Spinal cord (tissue), 10 donors: ENCODE results near the gene RXRA. TPM values are rescaled to one million over a fixed set of nuclear protein-coding genes. Genes with fewer than 3 reads are reported as not detected.

Experiments used
- DNase-seq, 6 donors: peaks; one replicate each; pipeline versions ENCODE4 v3.0.0 to v3.0.0-alpha.2; 2013 to 2015; ENCODE audit warnings: low spot score in 6 of 6, low read depth in 4 of 6
- H3K27ac ChIP-seq: one replicate; pipeline ENCODE4 v1.5.1; 2013; ENCODE audit warnings: low read depth, low read length, control low read depth
- H3K27me3 ChIP-seq: one replicate; pipeline ENCODE4 v1.6.1; 2013; ENCODE audit warnings: low read length; ENCODE audit not compliant: control insufficient read depth, insufficient read depth
- H3K36me3 ChIP-seq: one replicate; pipeline ENCODE4 v1.6.1; 2013; ENCODE audit warnings: low read length; ENCODE audit not compliant: control insufficient read depth, insufficient read depth
- H3K4me1 ChIP-seq: one replicate; pipeline ENCODE4 v1.6.1; 2013; ENCODE audit warnings: low read length; ENCODE audit not compliant: control insufficient read depth, insufficient read depth
- H3K4me3 ChIP-seq: one replicate; pipeline ENCODE4 v1.5.1; 2013; ENCODE audit warnings: low read depth, low read length, control low read depth
- H3K9me3 ChIP-seq: one replicate; pipeline ENCODE4 v1.6.1; 2013; ENCODE audit warnings: low read length; ENCODE audit not compliant: control insufficient read depth, insufficient read depth
- WGBS: methylation state at CpG from one replicate; pipeline ENCODE4 v1.1.5; 2013; ENCODE audit warnings: missing lambda C conversion rate; ENCODE audit not compliant: insufficient coverage; 5-methylcytosine and 5-hydroxymethylcytosine counted together
- polyA plus RNA-seq, 2 donors: library from polyadenylated mRNA; unstranded; fragments of 120-200 nt; gene quantifications; one replicate each; pipeline ENCODE4 v1.2.1, GENCODE V29; 2013; ENCODE audit not compliant: insufficient read length in 2 of 2
- total RNA-seq, 2 donors: library from RNA; depleted of rRNA in 1 of 2; stranded (reverse); fragments of 120-200 nt in 1 of 2; fragments of >200 nt in 1 of 2; gene quantifications; one replicate each; pipeline versions ENCODE4 v1.2.3 to v1.2.4, GENCODE V29; 2013 to 2014
- donor health status: healthy.

RXRA gene
- total and polyA plus RNA-seq, 4 donors = 9.4 to 32.3 (median 26.1) TPM

GRCh38 chr9:134423166-134423565 is 96.9 kb downstream of the RXRA start:
- H3K9me3 ChIP-seq = no peaks in the 10 kb centered on the region
- 87% methylated on average over 11 of the region's 15 CpGs for WGBS
- DNase-seq = no peak
- no peaks in the 10 kb centered on the region for H3K27me3 ChIP-seq
- H3K36me3 ChIP-seq = peaks cover 92% of the 10 kb centered on the region
- no peak overlapping the region for H3K27ac ChIP-seq
- peaks cover 54% of the 10 kb centered on the region for H3K4me1 ChIP-seq
- H3K4me3 ChIP-seq = no peak overlapping the region

- Histone ChIP-seq H3K36me3 (peaks cover 90% of the 10 kb centered on the region), H3K4me3 (no peak overlapping the region), H3K27me3 (no peaks in the 10 kb centered on the region), H3K27ac (no peak overlapping the region), H3K4me1 (peaks cover 48% of the 10 kb centered on the region), H3K9me3 (no peaks in the 10 kb centered on the region)
- 90% methylated on average over 11 of the region's 15 CpGs for WGBS
- no peak for DNase-seq
Measured at GRCh38 chr9:134423749-134424148, 97.5 kb downstream of the RXRA start.

GRCh38 chr9:134424818-134425217 is 98.6 kb downstream of the RXRA start:
- Histone ChIP-seq H3K36me3 (peaks cover 90% of the 10 kb centered on the region), H3K27ac (no peak overlapping the region), H3K4me3 (no peak overlapping the region), H3K27me3 (no peaks in the 10 kb centered on the region), H3K9me3 (no peaks in the 10 kb centered on the region), H3K4me1 (peaks cover 45% of the 10 kb centered on the region)
- no peak for DNase-seq
- 87% methylated on average over 9 of the region's 9 CpGs for WGBS

GRCh38 chr9:134425401-134425800 is 99.1 kb downstream of the RXRA start:
- no peak for DNase-seq
- H3K4me3 ChIP-seq = no peak overlapping the region
- peaks cover 39% of the 10 kb centered on the region for H3K4me1 ChIP-seq
- no peak overlapping the region for H3K27ac ChIP-seq
- H3K9me3 ChIP-seq = no peaks in the 10 kb centered on the region
- 100% methylated on average over 2 of the region's 9 CpGs for WGBS
- peaks cover 90% of the 10 kb centered on the region for H3K36me3 ChIP-seq
- H3K27me3 ChIP-seq = no peaks in the 10 kb centered on the region

GRCh38 chr9:134425812-134426211 is 99.6 kb downstream of the RXRA start:
- 79% methylated on average over 9 of the region's 9 CpGs for WGBS
- no peak for DNase-seq
- peaks cover 36% of the 10 kb centered on the region for H3K4me1 ChIP-seq
- no peaks in the 10 kb centered on the region for H3K27me3 ChIP-seq
- H3K36me3 ChIP-seq = peaks cover 90% of the 10 kb centered on the region
- no peaks in the 10 kb centered on the region for H3K9me3 ChIP-seq
- H3K27ac ChIP-seq = no peak overlapping the region
- H3K4me3 ChIP-seq = no peak overlapping the region

DNA sequence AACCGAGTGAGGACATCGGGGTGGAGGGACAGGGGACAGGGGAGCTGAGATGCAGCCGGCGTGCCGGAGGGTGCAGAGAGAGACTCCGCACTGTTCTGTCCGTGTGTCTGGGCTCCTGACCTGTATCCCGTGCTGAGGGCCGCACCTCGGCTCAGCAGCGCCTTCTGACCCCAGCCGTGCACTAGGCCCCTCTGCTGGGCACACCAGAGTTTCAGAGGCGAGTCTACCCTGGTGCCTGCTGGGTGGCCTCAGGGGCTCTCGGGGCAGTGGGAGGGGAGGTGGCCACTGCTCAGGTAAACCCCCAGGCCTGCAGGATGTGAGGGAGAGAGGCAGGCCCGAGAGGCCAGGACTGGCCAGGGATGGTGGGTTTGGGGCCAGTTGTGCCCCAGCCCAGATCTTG is 100.2 kb downstream of the RXRA start:
- H3K4me3 ChIP-seq = no peak overlapping the region
- no peak for DNase-seq
- H3K27me3 ChIP-seq = no peaks in the 10 kb centered on the region
- 88% methylated on average over 15 of the region's 15 CpGs for WGBS
- H3K36me3 ChIP-seq = peaks cover 90% of the 10 kb centered on the region
- no peak overlapping the region for H3K27ac ChIP-seq
- H3K4me1 ChIP-seq = peaks cover 36% of the 10 kb centered on the region
- H3K9me3 ChIP-seq = no peaks in the 10 kb centered on the region

DNA sequence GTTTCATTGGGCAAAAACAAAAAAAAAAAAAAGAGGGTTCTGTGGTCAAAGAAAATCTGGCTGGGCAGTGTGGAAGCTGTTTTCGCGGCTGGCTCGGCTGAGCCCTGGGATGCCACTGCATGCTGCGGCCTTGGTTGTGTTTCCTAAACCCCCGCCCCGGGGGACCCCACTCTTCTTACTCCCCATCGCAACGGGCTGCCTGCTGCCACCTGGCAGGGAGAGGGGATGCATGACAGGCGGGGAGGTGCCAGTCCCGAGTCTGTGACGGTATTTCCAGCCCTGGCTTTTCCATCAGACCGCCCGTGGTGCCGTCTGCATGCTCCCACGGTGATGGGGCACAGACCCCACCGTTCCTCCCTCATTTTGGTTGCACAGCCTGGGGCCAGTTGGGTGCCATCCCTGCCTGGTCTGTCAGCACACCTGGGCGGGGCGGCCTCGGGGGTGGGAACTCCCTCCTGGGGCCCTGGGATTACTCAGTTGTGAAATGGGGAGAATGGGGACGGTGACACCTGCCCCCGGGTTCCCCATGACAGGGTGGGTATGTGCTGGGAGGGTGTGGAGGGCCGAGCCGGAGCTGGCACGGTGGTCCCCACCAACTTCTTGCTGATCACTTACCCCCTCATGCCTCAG is 101.0 kb downstream of the RXRA start:
- DNase-seq = no peak
- Histone ChIP-seq H3K4me1 (peaks cover 36% of the 10 kb centered on the region), H3K9me3 (no peaks in the 10 kb centered on the region), H3K27ac (no peak overlapping the region), H3K27me3 (no peaks in the 10 kb centered on the region), H3K36me3 (peaks cover 90% of the 10 kb centered on the region), H3K4me3 (no peak overlapping the region)
- 52% methylated on average over 12 of the region's 24 CpGs for WGBS

DNA sequence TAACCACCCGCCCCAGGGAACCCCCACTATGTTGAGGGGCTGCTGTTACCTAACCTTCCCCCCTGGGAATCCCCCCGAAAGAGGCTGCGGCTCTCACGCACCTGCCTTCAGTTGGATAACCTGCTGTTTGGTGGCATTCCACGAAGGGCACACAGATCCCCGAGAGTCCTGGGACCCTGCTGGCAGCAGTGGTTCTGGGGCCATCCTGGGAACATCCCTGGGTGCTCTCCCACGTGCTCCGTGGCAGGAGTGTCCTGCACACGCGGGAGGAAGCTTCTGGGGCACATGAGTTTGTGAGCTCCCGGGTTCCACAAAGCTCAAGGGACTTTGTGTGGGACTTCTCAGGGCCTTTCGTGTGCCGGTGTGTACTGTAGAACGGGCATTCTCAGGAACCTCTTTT is 102.3 kb downstream of the RXRA start:
- Histone ChIP-seq H3K4me3 (no peak overlapping the region), H3K27me3 (no peaks in the 10 kb centered on the region), H3K27ac (no peak overlapping the region), H3K4me1 (peaks cover 41% of the 10 kb centered on the region), H3K9me3 (no peaks in the 10 kb centered on the region), H3K36me3 (peaks cover 90% of the 10 kb centered on the region)
- 93% methylated on average over 14 of the region's 14 CpGs for WGBS
- DNase-seq = no peak

GRCh38 chr9:134429007-134429406 is 102.8 kb downstream of the RXRA start:
- DNase-seq = no peak
- Histone ChIP-seq H3K4me1 (peaks cover 45% of the 10 kb centered on the region), H3K27ac (no peak overlapping the region), H3K9me3 (no peaks in the 10 kb centered on the region), H3K4me3 (no peak overlapping the region), H3K36me3 (peaks cover 90% of the 10 kb centered on the region), H3K27me3 (no peaks in the 10 kb centered on the region)
- 92% methylated on average over 19 of the region's 20 CpGs for WGBS

GRCh38 chr9:134429481-134429880 is 103.2 kb downstream of the RXRA start:
- no peak for DNase-seq
- Histone ChIP-seq H3K4me3 (no peak overlapping the region), H3K9me3 (no peaks in the 10 kb centered on the region), H3K4me1 (peaks cover 50% of the 10 kb centered on the region), H3K36me3 (peaks cover 90% of the 10 kb centered on the region), H3K27me3 (no peaks in the 10 kb centered on the region), H3K27ac (no peak overlapping the region)
- 86% methylated on average over 18 of the region's 21 CpGs for WGBS
